NCI-H187 treated with DMSO at 0.1 percent for 48 hours (cell line): ENCODE results near the gene IFNLR1.

ENCODE experiments used
- DNase-seq: peaks from one replicate; lab custom pipeline; 2025; lab: John Stamatoyannopoulos, UW

Gene IFNLR1

DNA sequence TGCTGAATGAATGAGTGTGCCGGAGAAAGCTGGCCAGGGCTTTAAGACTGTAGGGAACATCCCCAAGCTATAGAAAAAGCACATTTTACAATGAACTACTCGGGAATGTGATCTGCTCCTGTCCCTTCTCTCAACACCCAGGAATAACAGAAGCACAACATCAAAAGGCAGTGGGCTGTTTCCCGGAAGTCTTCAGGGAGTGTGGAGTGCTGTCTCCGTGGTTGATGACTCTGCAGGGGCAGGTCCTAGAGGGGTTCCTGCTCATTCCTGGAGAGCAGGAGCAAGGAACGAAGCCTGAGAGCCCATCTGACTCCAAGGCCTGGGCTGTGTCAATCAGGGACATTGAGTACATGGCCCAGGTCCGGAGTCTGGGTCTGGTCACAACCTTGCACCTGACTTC lies 39.3 kb downstream of the IFNLR1 start:
- no peak for DNase-seq

DNA sequence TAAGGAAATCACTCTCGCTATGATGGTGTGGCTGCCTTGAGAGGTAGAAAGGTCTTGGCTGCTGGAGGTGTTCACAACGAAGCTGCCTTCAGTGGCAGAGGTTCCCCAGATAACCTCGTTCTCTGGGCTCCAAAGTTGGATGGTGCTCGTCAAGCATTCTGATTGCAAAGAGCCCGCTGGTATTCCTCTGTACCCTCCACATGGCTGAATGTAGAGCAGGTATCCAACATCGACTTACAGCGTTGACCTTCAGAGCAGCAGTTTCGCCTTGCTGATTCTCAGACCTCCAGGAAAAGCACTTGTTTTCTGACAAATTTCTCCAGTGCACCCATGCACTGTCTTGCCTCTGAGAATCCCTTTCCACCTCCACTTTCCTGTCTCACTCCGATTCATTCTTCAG lies 39.9 kb downstream of the IFNLR1 start:
- no peak for DNase-seq

DNA sequence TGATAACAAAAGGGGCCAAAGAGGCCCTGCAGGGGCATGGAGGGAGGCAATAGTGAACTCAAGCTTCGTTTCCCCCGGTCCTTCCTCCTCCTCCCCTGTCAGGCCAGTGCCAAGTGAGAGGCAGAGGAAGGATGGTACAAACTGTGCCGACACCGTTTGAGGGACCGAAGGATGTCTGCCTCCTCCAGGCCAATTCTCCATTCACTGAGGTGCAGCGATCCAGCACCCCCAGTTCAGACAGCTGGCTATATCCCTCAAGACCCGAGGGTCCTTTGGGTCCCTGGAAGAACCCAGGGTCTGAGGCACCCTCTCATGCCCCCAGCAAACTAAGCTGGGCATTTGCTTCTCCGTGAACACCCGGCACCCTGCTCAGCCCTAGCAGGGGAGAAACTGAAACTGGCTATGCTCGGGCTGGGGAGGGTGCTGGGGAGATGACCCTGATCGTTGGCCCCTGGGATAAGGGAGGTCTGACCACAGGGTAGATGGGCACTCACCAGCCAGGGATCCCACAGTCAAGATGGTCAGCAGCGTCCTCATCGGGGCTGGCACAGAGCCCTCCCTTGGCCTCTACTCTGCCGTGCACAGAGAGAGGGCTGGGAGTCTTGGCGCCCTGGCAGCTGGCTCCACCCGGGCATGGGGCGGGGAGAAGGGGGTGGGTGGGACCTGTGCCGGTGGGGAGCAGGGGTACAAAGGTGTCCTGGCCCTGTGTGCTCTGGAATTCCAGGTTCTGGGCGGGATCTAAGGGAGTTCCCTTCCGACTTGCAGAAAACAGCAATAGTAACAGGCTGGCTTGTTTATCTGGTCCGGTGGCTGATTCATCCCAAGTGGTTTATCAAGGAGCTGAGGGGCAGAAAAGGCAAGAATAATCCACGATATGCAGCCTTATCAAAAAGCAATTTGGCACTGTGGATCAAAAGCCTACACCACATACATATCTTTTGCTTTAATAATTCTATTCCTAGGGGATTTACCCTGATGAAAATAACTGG lies 44.2 kb downstream of the IFNLR1 start, which contains the start of gene IL22RA1:
Gene IL22RA1, minus strand, starts transcription at position 595 of the 989 bp plus-strand sequence. Its CDS starts 58 bp downstream, at position 537.
- no peak for DNase-seq

- no peak for DNase-seq
Observed at GRCh38 chr1:24141311-24141997, 45.6 kb downstream of the IFNLR1 start.

GRCh38 chr1:24140741-24141181 lies 46.3 kb downstream of the IFNLR1 start:
- no peak for DNase-seq

DNA sequence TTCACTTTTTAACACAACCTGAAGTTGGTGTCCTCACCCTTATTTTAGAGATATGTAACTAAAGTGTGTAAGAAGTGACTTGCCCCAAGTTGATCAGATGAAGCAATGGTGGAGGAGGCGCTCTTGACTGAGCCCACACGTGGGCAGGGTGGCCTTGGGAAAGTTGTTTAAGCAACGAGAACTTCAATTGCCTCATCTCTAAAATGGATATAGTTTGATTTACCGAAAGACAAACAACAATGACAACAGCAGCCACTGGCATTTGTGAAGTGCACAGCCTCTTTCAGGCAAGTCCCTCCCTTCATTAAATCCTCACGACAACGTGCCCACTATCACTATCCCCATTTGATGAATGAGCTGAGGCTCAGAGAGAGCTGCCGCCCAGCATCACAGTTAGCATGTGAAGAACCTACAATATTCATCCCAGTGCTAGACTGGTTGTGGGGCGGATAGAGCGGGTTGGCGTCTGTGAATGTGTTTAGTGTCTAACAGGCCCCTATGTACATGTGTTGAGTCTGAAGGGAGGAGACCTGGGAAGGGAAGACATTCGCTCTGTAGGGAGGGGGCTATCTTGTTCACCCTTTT lies 47.2 kb downstream of the IFNLR1 start:
- DNase-seq = no peak

DNA sequence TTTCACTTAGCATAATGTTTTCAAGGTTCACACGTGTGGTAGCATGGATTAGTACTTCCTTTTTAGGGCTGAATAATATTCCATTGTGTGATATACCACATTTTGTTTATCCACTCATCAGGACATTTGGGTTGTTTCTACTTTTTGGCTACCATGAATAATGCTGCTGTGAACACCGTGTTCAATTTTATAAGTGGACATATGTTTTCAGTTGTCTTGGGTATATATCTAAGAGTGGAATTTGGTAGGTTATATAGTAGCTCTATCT lies 47.9 kb downstream of the IFNLR1 start:
- no peak for DNase-seq

GRCh38 chr1:24138476-24139221 lies 48.4 kb downstream of the IFNLR1 start:
- no peak for DNase-seq

DNA sequence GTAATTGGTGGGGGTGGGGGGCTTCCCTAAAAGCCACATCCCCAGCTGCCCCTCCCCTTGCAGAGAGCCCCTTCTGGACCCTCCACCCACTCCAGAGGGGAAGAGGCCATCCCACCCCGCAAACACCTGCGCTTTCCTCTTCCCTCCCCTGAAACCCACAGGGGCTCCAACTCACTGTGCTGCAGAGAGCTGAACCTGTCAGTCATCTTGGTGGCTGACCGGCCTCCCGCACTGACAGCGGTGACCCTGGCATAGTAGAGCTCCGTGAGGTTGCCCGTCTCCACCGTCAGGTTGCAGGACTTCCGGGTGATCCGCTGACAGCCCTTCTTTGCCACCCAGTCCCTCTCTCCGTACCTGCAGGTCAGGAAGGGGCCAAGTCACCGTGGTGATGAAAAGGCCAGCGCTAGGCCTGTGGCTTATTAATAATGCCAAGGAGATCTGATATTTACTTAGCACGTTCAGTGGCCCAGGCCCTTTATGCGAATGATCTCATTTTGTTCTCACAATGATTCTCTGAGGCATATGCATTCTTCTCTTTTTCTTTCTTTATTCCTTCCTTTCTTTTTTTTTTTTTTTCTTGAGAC lies 50.0 kb downstream of the IFNLR1 start:
- DNase-seq = no peak

DNA sequence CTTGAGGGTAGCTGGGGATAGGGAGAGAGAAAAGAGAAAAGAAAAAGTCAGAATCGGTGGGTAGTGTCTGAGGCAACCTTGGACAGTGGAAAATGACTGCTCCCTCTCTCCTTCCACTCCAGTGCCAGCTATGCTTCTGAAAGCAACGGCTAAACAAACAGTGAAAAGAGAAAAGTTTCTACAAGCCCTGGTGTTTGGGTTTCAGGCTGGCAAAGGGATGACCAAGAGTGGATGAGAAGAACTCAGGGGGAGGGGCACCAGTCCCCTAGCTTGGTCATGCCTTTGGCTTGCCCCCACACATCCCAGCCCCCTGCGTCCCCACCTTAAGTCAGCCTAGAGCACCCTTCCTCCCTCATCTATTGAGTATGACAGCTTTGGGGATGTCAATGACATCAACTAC lies 52.7 kb downstream of the IFNLR1 start:
- DNase-seq = no peak

DNA sequence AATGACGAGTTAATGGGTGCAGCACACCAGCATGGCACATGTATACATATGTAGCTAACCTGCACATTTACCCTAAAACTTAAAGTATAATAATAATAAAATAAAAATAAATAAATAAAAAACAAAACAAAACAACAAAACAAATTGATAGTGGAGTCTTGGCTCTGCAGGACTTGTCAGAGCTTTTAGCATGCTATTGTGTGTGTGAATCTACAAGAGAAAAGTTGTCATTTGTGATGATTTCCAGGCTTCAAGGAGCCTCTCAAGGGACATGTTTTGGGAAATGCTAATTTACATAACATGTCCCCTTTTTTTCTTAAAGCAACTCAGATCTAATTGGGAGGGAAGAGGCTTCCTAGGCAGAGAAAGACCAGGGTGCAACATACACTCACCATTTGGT lies 53.3 kb downstream of the IFNLR1 start:
- DNase-seq = no peak

DNA sequence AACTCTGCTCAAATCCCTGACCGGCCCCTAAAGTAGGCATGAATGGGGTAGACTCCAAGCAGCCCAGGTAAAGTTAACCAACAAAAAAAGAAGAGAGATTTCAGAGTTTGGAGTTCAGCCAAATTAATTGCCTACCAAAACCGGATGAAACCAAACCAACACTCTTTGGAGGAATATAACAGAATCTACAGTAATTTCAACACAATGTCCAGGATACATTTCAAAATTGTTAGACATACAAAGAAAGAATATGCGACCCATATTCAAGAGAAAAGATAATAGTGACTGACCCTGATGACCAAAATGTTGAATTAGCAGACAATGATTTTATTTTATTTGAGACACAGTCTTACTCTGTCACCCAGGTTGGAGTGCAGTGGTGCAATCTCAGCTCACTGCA lies 56.7 kb downstream of the IFNLR1 start:
- DNase-seq = no peak

- DNase-seq = no peak
Observed at GRCh38 chr1:24127801-24128363, 59.2 kb downstream of the IFNLR1 start.

DNA sequence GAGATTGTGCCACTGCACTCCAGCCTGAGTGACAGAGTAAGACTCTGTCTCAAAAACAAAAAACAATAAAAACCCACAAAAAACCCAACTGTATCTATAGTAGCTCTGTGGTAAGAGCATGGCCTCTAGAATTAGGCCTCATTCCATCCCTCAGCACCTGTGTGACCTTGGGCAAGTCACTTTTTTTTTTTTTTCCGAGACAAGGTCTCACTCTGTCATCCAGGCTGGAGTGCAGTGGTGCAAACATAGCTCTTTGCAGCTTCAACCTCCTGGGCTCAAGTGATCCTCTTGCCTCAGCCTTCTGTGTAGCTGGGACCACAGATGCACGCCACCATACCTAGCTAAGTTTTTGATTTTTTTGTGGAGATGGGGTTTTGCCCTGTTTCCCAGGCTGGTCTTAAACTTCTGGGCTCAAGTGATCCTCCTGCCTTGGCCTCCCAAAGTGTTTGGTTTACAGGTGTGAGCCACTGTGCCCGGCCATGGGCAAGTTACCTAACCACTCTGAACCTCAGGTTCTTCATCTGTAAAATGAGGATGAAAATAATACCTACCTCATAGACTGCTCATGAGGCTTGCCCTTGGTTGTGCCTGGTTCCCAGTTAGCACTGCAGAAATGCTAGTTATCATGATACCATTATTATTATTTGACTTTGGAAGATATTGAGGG lies 59.8 kb downstream of the IFNLR1 start:
- no peak for DNase-seq

DNA sequence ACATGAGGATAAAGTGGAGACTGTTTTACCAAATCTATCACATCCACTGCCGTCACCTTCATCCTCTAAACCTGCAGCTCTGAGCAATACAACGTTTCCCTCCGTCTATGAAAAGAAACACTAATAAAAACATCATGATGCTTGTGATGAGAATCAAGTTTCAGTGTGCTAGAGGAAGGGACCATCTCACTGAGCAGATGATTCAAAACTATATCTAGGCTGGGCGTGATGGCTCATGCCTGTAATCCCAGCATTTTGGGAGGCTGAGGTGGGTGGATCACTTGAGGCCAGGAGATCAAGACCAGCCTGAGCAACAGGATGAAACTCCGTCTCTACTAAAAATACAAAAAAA lies 60.4 kb downstream of the IFNLR1 start:
- DNase-seq = no peak

- no peak for DNase-seq
Observed at GRCh38 chr1:24126018-24126671, 60.9 kb downstream of the IFNLR1 start.

DNA sequence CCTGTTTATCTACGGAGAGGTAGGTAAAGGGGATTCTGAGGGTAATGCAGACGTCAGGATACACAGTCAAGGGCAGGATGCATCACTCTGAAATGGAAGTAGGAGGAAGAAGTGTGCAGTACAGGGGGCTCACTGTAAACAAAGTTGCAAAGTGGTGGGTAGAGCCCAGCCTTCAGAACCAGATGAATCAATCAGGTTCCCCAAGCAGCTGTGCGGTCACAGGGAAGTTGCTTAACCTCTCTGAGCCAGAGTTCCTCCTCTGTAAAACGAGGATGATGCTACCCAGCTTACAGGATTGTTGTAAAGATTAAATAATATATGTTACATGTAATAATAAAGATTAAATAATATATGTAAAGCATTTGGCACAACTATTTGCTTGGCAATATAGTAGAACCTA lies 61.6 kb downstream of the IFNLR1 start:
- no peak for DNase-seq

DNA sequence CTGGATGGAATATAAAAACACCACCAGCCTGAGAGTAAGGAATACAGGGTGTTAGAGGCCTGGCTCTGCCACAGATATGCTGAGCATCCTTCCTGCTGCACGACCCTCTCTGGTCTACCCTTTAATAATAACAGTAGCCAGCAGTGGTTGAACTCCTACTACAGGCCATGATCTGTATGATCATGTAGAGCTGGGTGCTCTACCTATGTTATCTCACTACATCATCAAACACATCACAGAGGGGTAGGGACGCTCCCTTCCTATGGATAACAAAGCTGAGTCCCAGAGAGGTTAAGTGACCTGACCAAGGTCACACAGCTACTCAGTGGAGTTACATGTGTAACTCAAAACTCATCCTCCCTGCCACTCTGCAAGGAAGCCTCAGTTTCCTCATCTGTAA lies 62.1 kb downstream of the IFNLR1 start:
- DNase-seq = no peak

DNA sequence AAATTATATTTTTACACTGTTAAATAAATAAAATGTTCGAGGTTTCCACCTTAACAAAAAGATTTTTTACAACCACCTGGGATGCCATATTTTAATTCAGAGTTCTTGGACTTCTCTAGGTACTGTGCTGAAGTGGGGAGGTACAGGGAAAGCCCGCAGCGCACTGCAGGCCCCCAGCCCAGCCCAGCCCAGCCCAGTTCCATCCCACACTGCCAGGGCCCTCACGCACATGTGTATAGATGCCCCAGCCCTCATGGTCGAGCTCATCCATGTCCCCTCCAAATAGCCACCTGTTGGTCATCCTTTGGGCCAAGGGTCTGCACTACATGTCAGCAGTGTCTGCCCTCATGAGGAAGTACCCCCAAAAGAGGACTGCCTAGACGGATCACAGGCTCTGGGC lies 63.5 kb downstream of the IFNLR1 start:
- no peak for DNase-seq

- DNase-seq = no peak
Observed at GRCh38 chr1:24122776-24123175, 64.3 kb downstream of the IFNLR1 start.

GRCh38 chr1:24121406-24121805 lies 65.7 kb downstream of the IFNLR1 start:
- no peak for DNase-seq
